A673 (cell line): ENCODE measurements around the gene MRM3.

Source experiments
- EZH2 ChIP-seq: fragments of 200-600 bp; sonication (generic); IDR thresholded peaks from 2 replicates; pipeline ENCODE4 v1.6.1; 2017; ENCODE audit warnings: borderline replicate concordance, low read depth, mild to moderate bottlenecking, mixed read lengths, antibody characterized with exemption, low read length; ENCODE audit not compliant: poor library complexity, severe bottlenecking
- TF ChIP-seq, protein P1 (sequence below): fragments of 300-800, 200-600 bp; sonication (generic); conservative IDR thresholded peaks from 2 replicates; pipeline ENCODE4 v1.5.1; 2017; ENCODE audit warnings: low read depth, mild to moderate bottlenecking, antibody characterized with exemption, low read length, moderate library complexity, mixed read lengths

DNA sequence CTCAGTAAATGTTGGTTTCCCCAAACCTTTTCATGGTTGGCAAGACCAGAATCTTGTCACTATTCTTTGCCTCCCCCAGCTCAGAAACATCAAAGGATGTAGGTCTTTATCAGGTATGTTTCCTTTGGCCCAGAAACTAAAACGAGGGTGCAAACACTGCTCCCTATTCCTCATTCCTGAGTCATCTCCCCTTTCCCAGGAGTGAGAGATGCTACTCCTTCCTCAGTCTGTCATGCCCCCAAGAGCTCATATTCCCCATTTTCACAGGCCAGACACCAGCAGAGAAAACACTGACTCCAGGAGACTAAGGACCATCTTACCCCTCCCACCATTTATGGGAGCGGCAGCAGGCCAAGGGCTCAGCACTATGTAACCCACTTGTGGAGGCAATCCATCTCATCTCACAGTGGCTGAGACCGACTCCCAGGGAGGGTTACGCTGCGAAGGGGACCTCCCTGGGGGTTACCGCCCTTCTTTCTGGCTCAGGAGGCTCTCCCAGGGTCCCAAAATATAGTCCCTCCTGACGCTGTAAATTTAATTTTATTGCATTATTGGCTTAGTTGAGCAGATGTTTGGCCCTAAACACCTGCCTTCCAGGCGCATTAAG is 31.6 kb upstream of the MRM3 start:
- no peak for TF ChIP-seq EZH2
- TF ChIP-seq, protein P1, sequence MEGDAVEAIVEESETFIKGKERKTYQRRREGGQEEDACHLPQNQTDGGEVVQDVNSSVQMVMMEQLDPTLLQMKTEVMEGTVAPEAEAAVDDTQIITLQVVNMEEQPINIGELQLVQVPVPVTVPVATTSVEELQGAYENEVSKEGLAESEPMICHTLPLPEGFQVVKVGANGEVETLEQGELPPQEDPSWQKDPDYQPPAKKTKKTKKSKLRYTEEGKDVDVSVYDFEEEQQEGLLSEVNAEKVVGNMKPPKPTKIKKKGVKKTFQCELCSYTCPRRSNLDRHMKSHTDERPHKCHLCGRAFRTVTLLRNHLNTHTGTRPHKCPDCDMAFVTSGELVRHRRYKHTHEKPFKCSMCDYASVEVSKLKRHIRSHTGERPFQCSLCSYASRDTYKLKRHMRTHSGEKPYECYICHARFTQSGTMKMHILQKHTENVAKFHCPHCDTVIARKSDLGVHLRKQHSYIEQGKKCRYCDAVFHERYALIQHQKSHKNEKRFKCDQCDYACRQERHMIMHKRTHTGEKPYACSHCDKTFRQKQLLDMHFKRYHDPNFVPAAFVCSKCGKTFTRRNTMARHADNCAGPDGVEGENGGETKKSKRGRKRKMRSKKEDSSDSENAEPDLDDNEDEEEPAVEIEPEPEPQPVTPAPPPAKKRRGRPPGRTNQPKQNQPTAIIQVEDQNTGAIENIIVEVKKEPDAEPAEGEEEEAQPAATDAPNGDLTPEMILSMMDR = no peak
